Gastrocnemius medialis (tissue), 4 donors: ENCODE results near the gene ALB. TPM values are rescaled to one million over a fixed set of nuclear protein-coding genes. Genes with fewer than 3 reads are reported as not detected.

Experiments
- ATAC-seq, 2 donors: fragments of 150-250 bp; one replicate each; pipeline ENCODE4 v1.9.1; 2016
- DNase-seq, 2 donors: peaks; one replicate each; pipeline ENCODE4 v3.0.0-alpha.2; 2019
- H3K27ac ChIP-seq, 4 donors: fragments of 200-600 bp; sonication (generic); 1 replicate in 1 of 4; 2 replicates in 3 of 4; pipeline ENCODE4 v1.5.1; 2016 to 2018; ENCODE audit warnings: mild to moderate bottlenecking in 2 of 4, moderate library complexity in 1 of 4
- H3K27me3 ChIP-seq, 3 donors: fragments of 200-600 bp; sonication (generic) in 2 of 3; 1 replicate in 1 of 3; 2 replicates in 2 of 3; pipeline versions ENCODE4 v1.5.1 to v1.6.0; 2016 to 2019; ENCODE audit warnings: mild to moderate bottlenecking in 1 of 3, moderate library complexity in 1 of 3
- H3K36me3 ChIP-seq, 2 donors: fragments of 200-600 bp; sonication (generic) in 1 of 2; one replicate each; pipeline ENCODE4 v1.5.1; 2017 to 2018
- H3K4me1 ChIP-seq, 2 donors: fragments of 200-600 bp; sonication (generic) in 1 of 2; one replicate each; pipeline ENCODE4 v1.5.1; 2016 to 2017; ENCODE audit warnings: mild to moderate bottlenecking in 2 of 2
- H3K4me3 ChIP-seq, 4 donors: fragments of 200-600 bp; sonication (generic) in 3 of 4; 1 replicate in 1 of 4; 2 replicates in 3 of 4; pipeline ENCODE4 v1.5.1; 2016 to 2019; ENCODE audit warnings: mild to moderate bottlenecking in 2 of 4
- H3K9me3 ChIP-seq, 3 donors: fragments of 200-600 bp; sonication (generic) in 2 of 3; 1 replicate in 1 of 3; 2 replicates in 2 of 3; pipeline ENCODE4 v1.5.1; 2016 to 2019
- CTCF ChIP-seq, 5 experiments: fragments of 450-650 bp in 3 of 5; fragments of 200-600 bp in 2 of 5; sonication (generic) in 2 of 5; IDR thresholded peaks in 4 of 5; conservative IDR thresholded peaks in 1 of 5; 1 replicate in 4 of 5; 2 replicates in 1 of 5; pipeline ENCODE4 v1.5.1; 2016 to 2019; ENCODE audit warnings: antibody characterized with exemption in 5 of 5, mild to moderate bottlenecking in 3 of 5, moderate library complexity in 3 of 5
- POLR2A ChIP-seq, 2 donors: fragments of 450-650 bp; IDR thresholded peaks; one replicate each; pipeline ENCODE4 v1.6.1; 2017; ENCODE audit warnings: antibody characterized with exemption in 2 of 2, mild to moderate bottlenecking in 2 of 2, moderate library complexity in 2 of 2
- in situ Hi-C, 4 donors: fragments of 200-750 bp; cut with MboI; loops; one replicate each; pipeline versions ENCODE4 v1.15.0 to v1.8.0; 2017; ENCODE audit warnings: low sequenced_read_pairs in 4 of 4
- intact Hi-C: fragments of 100-400 bp; cut with DNase I; formaldehyde crosslinking; loops from one replicate; pipeline ENCODE4 v1.15.1; 2023; ENCODE audit warnings: low total_unique reads
- total RNA-seq, 4 donors: library from RNA; depleted of rRNA; stranded (reverse); fragments of >200 nt; gene quantifications; one replicate each; pipeline versions ENCODE4 v1.1.0 to v1.2.3, GENCODE V29; 2016

The ALB gene
- total RNA-seq, 4 donors from 2014 or later, result 67.3 to 166 TPM; not detected in 2

GRCh38 chr4:73418677-73419076 is 14.6 kb downstream of the ALB start:
- ATAC-seq, result no peak
- TF ChIP-seq CTCF (IDR thresholded peaks at IDR 0.05 in 4 of 5, conservative IDR thresholded peaks at IDR 0.05 in 1 of 5) (no peak), POLR2A (IDR thresholded peaks at IDR 0.05) (no peak)
- DNase-seq, result no peak
- Histone ChIP-seq H3K27me3 (no peaks in the 10 kb centered on the region), H3K9me3 (no peaks in the 10 kb centered on the region), H3K4me1 (no peaks in the 10 kb centered on the region), H3K36me3 (no peaks in the 10 kb centered on the region), H3K4me3 (no peak overlapping the region), H3K27ac (no peak overlapping the region)
- in situ Hi-C loops, result no loop called here
- intact Hi-C loops, result no loop called here

- no peak overlapping the region for H3K27ac ChIP-seq
- H3K4me1 ChIP-seq, result no peaks in the 10 kb centered on the region
- no peaks in the 10 kb centered on the region for H3K9me3 ChIP-seq
- no peak for ATAC-seq
- H3K4me3 ChIP-seq, result no peak overlapping the region
- TF ChIP-seq CTCF (IDR thresholded peaks at IDR 0.05 in 4 of 5, conservative IDR thresholded peaks at IDR 0.05 in 1 of 5) (no peak), POLR2A (IDR thresholded peaks at IDR 0.05) (no peak)
- H3K36me3 ChIP-seq, result no peaks in the 10 kb centered on the region
- no peaks in the 10 kb centered on the region for H3K27me3 ChIP-seq
- no peak for DNase-seq
- in situ Hi-C loops, result no loop called here
- intact Hi-C loops, result no loop called here
Measured at GRCh38 chr4:73419106-73420038, 15.3 kb downstream of the ALB start.

GRCh38 chr4:73420615-73421014 is 16.5 kb downstream of the ALB start:
- no peak overlapping the region for H3K4me3 ChIP-seq
- H3K27me3 ChIP-seq, result no peaks in the 10 kb centered on the region
- no peak overlapping the region for H3K27ac ChIP-seq
- H3K4me1 ChIP-seq, result no peaks in the 10 kb centered on the region
- in situ Hi-C loops, result no loop called here
- no peaks in the 10 kb centered on the region for H3K36me3 ChIP-seq
- DNase-seq (no peak), ATAC-seq (no peak)
- TF ChIP-seq CTCF (IDR thresholded peaks at IDR 0.05 in 4 of 5, conservative IDR thresholded peaks at IDR 0.05 in 1 of 5) (no peak), POLR2A (IDR thresholded peaks at IDR 0.05) (no peak)
- H3K9me3 ChIP-seq, result no peaks in the 10 kb centered on the region
- intact Hi-C loops, result no loop called here

- TF ChIP-seq POLR2A (IDR thresholded peaks at IDR 0.05), result no peak
- TF ChIP-seq CTCF (IDR thresholded peaks at IDR 0.05 in 4 of 5, conservative IDR thresholded peaks at IDR 0.05 in 1 of 5), result no peak
- no peak overlapping the region for H3K4me3 ChIP-seq
Measured at GRCh38 chr4:73421708-73422457, 17.8 kb downstream of the ALB start.

More at GRCh38 chr4:73421708-73422457, 17.8 kb downstream of the ALB start:
- H3K9me3 ChIP-seq, result no peaks in the 10 kb centered on the region
- in situ Hi-C loops (no loop called here), intact Hi-C loops (no loop called here)
- no peak for DNase-seq
- no peaks in the 10 kb centered on the region for H3K36me3 ChIP-seq
- H3K4me1 ChIP-seq, result no peaks in the 10 kb centered on the region
- no peaks in the 10 kb centered on the region for H3K27me3 ChIP-seq
- ATAC-seq, result no peak
- no peak overlapping the region for H3K27ac ChIP-seq
